ENCODE results near the gene PHLDB2.

The PHLDB2 gene

GRCh38 chr3:111862974-111863373 is 3.9 kb downstream of the PHLDB2 start:
- DNase-seq (ENCODE audit: low read depth): no peak
- TF ChIP-seq CTCF (IDR thresholded peaks at IDR 0.05; ENCODE audit: low read depth, low read length, missing control alignments): no peak
- H3K4me3 ChIP-seq (ENCODE audit: low read depth, low read length): no peak overlapping the region

DNA sequence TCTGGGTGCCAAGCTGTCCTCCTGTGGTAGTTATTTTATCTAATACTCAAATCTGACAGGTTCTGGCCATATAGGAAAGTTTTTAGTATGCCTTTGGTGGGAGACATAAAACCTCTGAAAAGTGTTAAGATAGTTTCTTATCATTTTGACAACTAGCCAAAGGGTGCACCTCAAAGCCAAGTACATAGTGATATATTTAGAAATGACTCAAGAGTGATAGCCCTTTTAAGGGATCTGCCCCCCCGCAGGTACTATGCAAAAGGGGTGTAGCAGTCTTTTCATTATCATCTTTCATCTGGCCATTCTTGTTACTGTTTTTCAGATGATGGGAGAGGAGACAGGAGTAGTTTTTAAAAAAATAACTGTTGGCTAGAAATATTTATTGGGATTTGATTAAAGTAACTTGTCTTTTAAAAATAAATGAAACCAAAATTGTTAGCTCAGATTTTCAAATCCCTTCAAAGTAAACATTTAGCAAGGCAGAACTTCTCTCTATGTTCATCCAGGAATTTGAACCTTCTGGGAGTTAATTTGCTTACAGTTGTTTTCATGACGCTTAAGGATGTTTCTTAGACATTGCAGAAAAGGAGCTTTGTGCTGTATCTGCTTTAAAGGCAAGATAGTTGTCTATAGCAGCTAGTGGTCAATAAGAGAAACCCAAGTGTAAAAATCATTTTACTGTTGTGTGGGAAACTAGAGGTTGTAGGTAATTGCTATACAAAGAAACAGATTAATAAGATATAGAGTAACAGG is 5.1 kb downstream of the PHLDB2 start:
- no peak for DNase-seq (ENCODE audit: low read depth)
- no peak for TF ChIP-seq CTCF (IDR thresholded peaks at IDR 0.05; ENCODE audit: low read depth, low read length, missing control alignments)
- no peak overlapping the region for H3K4me3 ChIP-seq (ENCODE audit: low read depth, low read length)

GRCh38 chr3:111864821-111865656 is 6.0 kb downstream of the PHLDB2 start:
- H3K4me3 ChIP-seq (ENCODE audit: low read depth, low read length): no peak overlapping the region
- no peak for TF ChIP-seq CTCF (IDR thresholded peaks at IDR 0.05; ENCODE audit: low read depth, low read length, missing control alignments)
- DNase-seq (ENCODE audit: low read depth): no peak

GRCh38 chr3:111867889-111868426 is 8.9 kb downstream of the PHLDB2 start:
- DNase-seq (ENCODE audit: low read depth): no peak
- no peak overlapping the region for H3K4me3 ChIP-seq (ENCODE audit: low read depth, low read length)
- TF ChIP-seq CTCF (IDR thresholded peaks at IDR 0.05; ENCODE audit: low read depth, low read length, missing control alignments): no peak

DNA sequence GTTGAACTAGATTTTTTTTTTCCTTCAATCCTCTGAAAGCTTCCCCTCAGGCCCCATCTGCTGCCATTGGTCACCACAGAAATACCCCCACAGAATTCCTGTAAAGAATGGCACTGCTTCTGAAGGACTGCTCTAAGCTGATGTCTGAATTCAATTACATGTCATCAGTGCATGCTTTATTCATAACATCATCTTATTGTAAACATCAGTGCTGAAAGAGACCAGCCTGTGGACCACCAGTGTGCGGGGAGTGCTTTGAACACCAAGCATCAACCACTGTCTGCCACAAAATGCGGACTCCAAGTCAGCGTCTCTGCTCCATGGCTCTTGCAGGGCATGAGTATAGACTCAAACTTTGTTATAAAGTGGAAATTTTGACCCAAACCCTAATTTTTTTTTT is 11.6 kb downstream of the PHLDB2 start:
- TF ChIP-seq CTCF (IDR thresholded peaks at IDR 0.05; ENCODE audit: low read depth, low read length, missing control alignments): no peak
- no peak overlapping the region for H3K4me3 ChIP-seq (ENCODE audit: low read depth, low read length)
- DNase-seq (ENCODE audit: low read depth): no peak

- no peak overlapping the region for H3K4me3 ChIP-seq (ENCODE audit: low read depth, low read length)
- no peak for TF ChIP-seq CTCF (IDR thresholded peaks at IDR 0.05; ENCODE audit: low read depth, low read length, missing control alignments)
- no peak for DNase-seq (ENCODE audit: low read depth)
Observed at GRCh38 chr3:111871809-111872623, 13.0 kb downstream of the PHLDB2 start.

All from GM12864 (cell line).